CD14-positive monocyte (primary cell): ENCODE results near the gene FBN1. TPM values are rescaled to one million over a fixed set of nuclear protein-coding genes. Genes with fewer than 3 reads are reported as not detected.

ENCODE experiments used
- DNase-seq, 3 donors: peaks; one replicate each; pipeline ENCODE4 v3.0.0-alpha.2; 2011 to 2022
- H2AFZ ChIP-seq: 2 replicates; pipeline ENCODE4 v1.6.0; 2012; ENCODE audit warnings: mild to moderate bottlenecking, low read depth, low read length, inconsistent platforms; ENCODE audit not compliant: insufficient read depth, poor library complexity, severe bottlenecking
- H3K27ac ChIP-seq, 2 donors: 1 replicate in 1 of 2; 2 replicates in 1 of 2; pipeline ENCODE4 v1.5.1; 2012 to 2013; ENCODE audit warnings: low read length in 2 of 2, control low read depth in 1 of 2, inconsistent platforms in 1 of 2, low read depth in 1 of 2, mild to moderate bottlenecking in 1 of 2
- H3K27me3 ChIP-seq, 2 donors: one replicate each; pipeline versions ENCODE4 v1.6.0 to v1.6.1; 2011 to 2013; ENCODE audit warnings: low read length in 2 of 2; ENCODE audit not compliant: control insufficient read depth in 2 of 2, insufficient read depth in 2 of 2
- H3K36me3 ChIP-seq, 2 donors: replicated peaks in 1 of 2; 1 replicate in 1 of 2; 2 replicates in 1 of 2; pipeline versions ENCODE4 v1.5.1 to v1.6.1; 2012 to 2013; ENCODE audit warnings: low read length in 2 of 2, control low read depth in 1 of 2, inconsistent platforms in 1 of 2, mild to moderate bottlenecking in 1 of 2; ENCODE audit not compliant: insufficient read depth in 2 of 2, control insufficient read depth in 1 of 2
- H3K4me1 ChIP-seq, 2 donors: 1 replicate in 1 of 2; 2 replicates in 1 of 2; pipeline versions ENCODE4 v1.5.1 to v1.6.1; 2012 to 2013; ENCODE audit warnings: low read length in 2 of 2, control low read depth in 1 of 2, inconsistent platforms in 1 of 2, mild to moderate bottlenecking in 1 of 2, moderate library complexity in 1 of 2; ENCODE audit not compliant: insufficient read depth in 2 of 2, control insufficient read depth in 1 of 2
- H3K4me2 ChIP-seq: replicated peaks from 2 replicates; pipeline ENCODE3; 2012; ENCODE audit warnings: low read length, moderate library complexity, mild to moderate bottlenecking; ENCODE audit not compliant: poor library complexity, severe bottlenecking; ENCODE audit errors: extremely low read depth
- H3K4me3 ChIP-seq, 3 experiments: fragments of 200-600 bp in 1 of 3; sonication (generic) in 1 of 3; replicated peaks in 1 of 3; 1 replicate in 2 of 3; 2 replicates in 1 of 3; pipeline ENCODE4 v1.5.1; 2011 to 2013; ENCODE audit warnings: low read length in 3 of 3, mild to moderate bottlenecking in 3 of 3, control low read depth in 2 of 3, low read depth in 2 of 3, inconsistent platforms in 1 of 3, moderate library complexity in 1 of 3
- H3K79me2 ChIP-seq: 2 replicates; pipeline ENCODE4 v1.6.0; 2012; ENCODE audit warnings: mild to moderate bottlenecking, control low read depth, inconsistent platforms, low read length, moderate library complexity; ENCODE audit not compliant: insufficient read depth
- H3K9ac ChIP-seq: 2 replicates; pipeline ENCODE4 v1.6.0; 2017; ENCODE audit warnings: low read length, mild to moderate bottlenecking; ENCODE audit not compliant: insufficient read depth, poor library complexity, severe bottlenecking
- H3K9me3 ChIP-seq, 2 donors: replicated peaks in 1 of 2; 1 replicate in 1 of 2; 2 replicates in 1 of 2; pipeline versions ENCODE4 v1.5.1 to v1.6.1; 2012 to 2013; ENCODE audit warnings: low read length in 2 of 2, control low read depth in 1 of 2; ENCODE audit not compliant: control insufficient read depth in 1 of 2, insufficient read depth in 1 of 2
- H4K20me1 ChIP-seq: 2 replicates; pipeline ENCODE4 v1.6.0; 2012; ENCODE audit warnings: mild to moderate bottlenecking, low read length, control low read depth, moderate library complexity; ENCODE audit not compliant: insufficient read depth
- H3K27ac Mint-ChIP-seq, 7 donors: one replicate each; pipeline ENCODE4 v1.8.0; 2020; ENCODE audit warnings: mild to moderate bottlenecking in 7 of 7, mixed read lengths in 7 of 7, moderate library complexity in 6 of 7, inconsistent platforms in 2 of 7
- H3K27me3 Mint-ChIP-seq, 3 donors: one replicate each; pipeline ENCODE4 v1.8.0; 2021 to 2022; ENCODE audit warnings: low read depth in 3 of 3, mild to moderate bottlenecking in 3 of 3, mixed read lengths in 3 of 3, moderate library complexity in 3 of 3, inconsistent platforms in 1 of 3
- H3K36me3 Mint-ChIP-seq, 2 donors: one replicate each; pipeline ENCODE4 v1.8.0; 2020; ENCODE audit warnings: mixed read lengths in 2 of 2, inconsistent platforms in 1 of 2, mild to moderate bottlenecking in 1 of 2
- H3K4me1 Mint-ChIP-seq: one replicate; pipeline ENCODE4 v1.8.0; 2020; ENCODE audit warnings: mild to moderate bottlenecking, mixed read lengths
- H3K4me3 Mint-ChIP-seq, 2 donors: one replicate each; pipeline ENCODE4 v1.8.0; 2020; ENCODE audit warnings: mild to moderate bottlenecking in 2 of 2, mixed read lengths in 2 of 2, moderate library complexity in 1 of 2
- H3K9me3 Mint-ChIP-seq, 7 donors: one replicate each; pipeline ENCODE4 v1.8.0; 2020 to 2022; ENCODE audit warnings: mixed read lengths in 7 of 7, mild to moderate bottlenecking in 6 of 7, moderate library complexity in 6 of 7, inconsistent platforms in 2 of 7
- CTCF ChIP-seq: fragments of 200-600 bp; IDR thresholded peaks from one replicate; pipeline ENCODE4 v1.8.0; 2022; ENCODE audit warnings: antibody characterized with exemption, mild to moderate bottlenecking
- WGBS: methylation state at CpG from one replicate; pipeline ENCODE4 v1.1.5; 2013; ENCODE audit warnings: missing lambda C conversion rate; ENCODE audit not compliant: insufficient coverage; 5-methylcytosine and 5-hydroxymethylcytosine counted together
- intact Hi-C, 2 donors: fragments of 100-400 bp; cut with micrococcal nuclease; formaldehyde crosslinking; loops; one replicate each; pipeline versions ENCODE4 v1.15.0 to v1.15.1; 2023
- polyA plus RNA-seq, 3 donors: library from polyadenylated mRNA; depleted of rRNA in 1 of 3; unstranded in 2 of 3; stranded (reverse) in 1 of 3; fragments of 300-500 nt in 2 of 3; fragments of >200 nt in 1 of 3; fragmentation: Illumina TruSeq in 2 of 3; gene quantifications; 1 replicate in 2 of 3; 2 replicates in 1 of 3; pipeline ENCODE4 v1.2.3, GENCODE V29; 2012 to 2021

The FBN1 gene
- polyA plus RNA-seq, 3 donors: 0.29 TPM; not detected in 2

- no peaks in the 10 kb centered on the region for H3K79me2 ChIP-seq
- no peak overlapping the region for H3K27ac ChIP-seq
- no peaks in the 10 kb centered on the region for H3K27me3 ChIP-seq
- H3K36me3 Mint-ChIP-seq: no peaks in the 10 kb centered on the region
- no peaks in the 10 kb centered on the region for H4K20me1 ChIP-seq
- H3K9me3 ChIP-seq: no peaks in the 10 kb centered on the region
- WGBS: 100% methylated on average over 5 of the region's 7 CpGs
- TF ChIP-seq CTCF: no peak
- no peak overlapping the region for H3K9ac ChIP-seq
- no peaks in the 10 kb centered on the region for H3K4me1 ChIP-seq
- no peak overlapping the region for H2AFZ ChIP-seq
- no peaks in the 10 kb centered on the region for H3K36me3 ChIP-seq
- H3K4me3 Mint-ChIP-seq: no peak overlapping the region
- no peak overlapping the region for H3K27ac Mint-ChIP-seq
- H3K4me3 ChIP-seq: no peak overlapping the region
- no peaks in the 10 kb centered on the region for H3K27me3 Mint-ChIP-seq
- peaks cover 0 to 7% (median 3%) of the 10 kb centered on the region in 7 donors for H3K9me3 Mint-ChIP-seq
- H3K4me2 ChIP-seq: no peak overlapping the region
- no peak for DNase-seq
- intact Hi-C loops: no loop called here
- H3K4me1 Mint-ChIP-seq: no peaks in the 10 kb centered on the region
Observed at GRCh38 chr15:48678851-48679250, 33.3 kb upstream of the FBN1 start.

GRCh38 chr15:48677821-48678220, 32.3 kb upstream of the FBN1 start:
- no peak overlapping the region for H3K4me2 ChIP-seq
- H3K27me3 ChIP-seq: no peaks in the 10 kb centered on the region
- intact Hi-C loops: no loop called here
- H3K36me3 ChIP-seq: no peaks in the 10 kb centered on the region
- H3K79me2 ChIP-seq: no peaks in the 10 kb centered on the region
- peaks cover 0 to 7% (median 2%) of the 10 kb centered on the region in 7 donors for H3K9me3 Mint-ChIP-seq
- H3K36me3 Mint-ChIP-seq: no peaks in the 10 kb centered on the region
- H3K27ac ChIP-seq: no peak overlapping the region
- no peaks in the 10 kb centered on the region for H3K4me1 ChIP-seq
- no peak overlapping the region for H2AFZ ChIP-seq
- H3K4me3 Mint-ChIP-seq: no peak overlapping the region
- DNase-seq: no peak
- peaks cover 0 to 4% (median 0%) of the 10 kb centered on the region in 3 donors for H3K27me3 Mint-ChIP-seq
- no peak overlapping the region for H3K9ac ChIP-seq
- H3K4me3 ChIP-seq: no peak overlapping the region
- TF ChIP-seq CTCF: no peak
- no CpG with 5 or more reads among the region's 2 CpGs for WGBS
- H3K9me3 ChIP-seq: no peaks in the 10 kb centered on the region
- no peaks in the 10 kb centered on the region for H3K4me1 Mint-ChIP-seq
- no peak overlapping the region for H3K27ac Mint-ChIP-seq
- H4K20me1 ChIP-seq: no peaks in the 10 kb centered on the region
